HCEC 1CT (cell line): ENCODE data around the gene ACD.

Experiments used
- DNase-seq: peaks from one replicate; pipeline ENCODE4 v3.0.0-alpha.2; 2017

The ACD gene

GRCh38 chr16:67675579-67675935, 15.5 kb upstream of the ACD start:
- DNase-seq, result no peak

- DNase-seq, result no peak
Observed at GRCh38 chr16:67674851-67675578, 15.0 kb upstream of the ACD start.

- no peak for DNase-seq
Observed at GRCh38 chr16:67673712-67674580, 13.9 kb upstream of the ACD start.

GRCh38 chr16:67672739-67673662, 12.9 kb upstream of the ACD start:
- peak; percentile 61 for DNase-seq

- no peak for DNase-seq
Observed at GRCh38 chr16:67672306-67672705, 12.2 kb upstream of the ACD start.

GRCh38 chr16:67669499-67670101, 9.5 kb upstream of the ACD start:
- no peak for DNase-seq

- no peak for DNase-seq
Observed at GRCh38 chr16:67668495-67669157, 8.6 kb upstream of the ACD start.

GRCh38 chr16:67667817-67668494, 7.9 kb upstream of the ACD start:
- peak; percentile 92 for DNase-seq

- no peak for DNase-seq
Observed at GRCh38 chr16:67667453-67667816, 7.4 kb upstream of the ACD start.

GRCh38 chr16:67666559-67667452, 6.7 kb upstream of the ACD start, which contains the start of the genes C16orf86 and ENKD1:
Gene C16orf86, plus strand, starts transcription at chr16:67666814. Its CDS starts 157 bp downstream, at chr16:67666971.
Gene ENKD1, minus strand, starts transcription at chr16:67666750. Its CDS starts 308 bp downstream, at chr16:67666442.
- peak; percentile 73 for DNase-seq

GRCh38 chr16:67666032-67666551, 6.0 kb upstream of the ACD start:
- peak; percentile 34 for DNase-seq

- no peak for DNase-seq
Observed at GRCh38 chr16:67665598-67665997, 5.5 kb upstream of the ACD start.

- DNase-seq, result no peak
Observed at GRCh38 chr16:67664871-67665270, 4.8 kb upstream of the ACD start.

GRCh38 chr16:67664258-67664657, 4.2 kb upstream of the ACD start:
- no peak for DNase-seq

- no peak for DNase-seq
Observed at GRCh38 chr16:67663877-67664222, 3.8 kb upstream of the ACD start.

GRCh38 chr16:67663151-67663876, 3.3 kb upstream of the ACD start:
- DNase-seq, result peak; percentile 30

- DNase-seq, result no peak
Observed at GRCh38 chr16:67662653-67663010, 2.6 kb upstream of the ACD start.

GRCh38 chr16:67661886-67662652, 2.0 kb upstream of the ACD start:
- no peak for DNase-seq
